B cell (primary cell): ENCODE measurements around the gene UBD. TPM values are rescaled to one million over a fixed set of nuclear protein-coding genes. Genes with fewer than 3 reads are reported as not detected.

ENCODE experiments used
- ATAC-seq: fragments of 200-7000 bp; cut with Tn5 transposase; one replicate; pipeline ENCODE4 v1.10.0; 2021; ENCODE audit warnings: low read depth, mild to moderate bottlenecking, moderate number of reproducible peaks, moderate library complexity
- CTCF ChIA-PET: fragments of 350-600 bp; sonication (Branson Sonifier 250); formaldehyde crosslinking; loops from one replicate; lab custom pipeline; 2021; ENCODE audit warnings: antibody characterized with exemption, inconsistent platforms; lab: Charles Lee
- POLR2A ChIA-PET: fragments of 350-600 bp; sonication (Branson Sonifier 250); formaldehyde crosslinking; loops from one replicate; lab custom pipeline; 2021; ENCODE audit warnings: antibody characterized with exemption; lab: Charles Lee
- DNase-seq: peaks from one replicate; pipeline ENCODE4 v3.0.0; 2013
- H2AFZ ChIP-seq: 2 replicates; pipeline ENCODE4 v1.6.1; 2012; ENCODE audit warnings: mild to moderate bottlenecking, low read depth, low read length; ENCODE audit not compliant: insufficient read depth, poor library complexity, severe bottlenecking
- H3K27ac ChIP-seq, 2 donors: 1 replicate in 1 of 2; 2 replicates in 1 of 2; pipeline ENCODE4 v1.5.1; 2012 to 2013; ENCODE audit warnings: low read length in 2 of 2, mild to moderate bottlenecking in 2 of 2, moderate library complexity in 1 of 2
- H3K27me3 ChIP-seq, 4 experiments: fragments of 200-600 bp in 1 of 4; sonication (generic) in 1 of 4; replicated peaks in 1 of 4; 1 replicate in 2 of 4; 2 replicates in 2 of 4; pipeline versions ENCODE4 v1.6.1 to v1.7.0; 2013 to 2016; ENCODE audit warnings: low read length in 3 of 4, mild to moderate bottlenecking in 2 of 4, mixed read lengths in 1 of 4, moderate library complexity in 1 of 4; ENCODE audit not compliant: insufficient read depth in 4 of 4, control insufficient read depth in 3 of 4; ENCODE audit errors: control extremely low read depth in 1 of 4
- H3K36me3 ChIP-seq, 2 experiments: replicated peaks in 1 of 2; 1 replicate in 1 of 2; 2 replicates in 1 of 2; pipeline versions ENCODE4 v1.6.1 to v1.7.1; 2013; ENCODE audit warnings: low read length in 1 of 2; ENCODE audit not compliant: insufficient read depth in 2 of 2, control insufficient read depth in 1 of 2; ENCODE audit errors: control extremely low read depth in 1 of 2, extremely low read depth in 1 of 2
- H3K4me1 ChIP-seq, 2 donors: fragments of 200-600 bp in 1 of 2; sonication (generic) in 1 of 2; 1 replicate in 1 of 2; 2 replicates in 1 of 2; pipeline versions ENCODE4 v1.5.1 to v1.6.1; 2013 to 2017; ENCODE audit warnings: low read length in 2 of 2; ENCODE audit not compliant: control insufficient read depth in 2 of 2, insufficient read depth in 2 of 2
- H3K4me2 ChIP-seq: replicated peaks from 2 replicates; pipeline ENCODE3; 2012; ENCODE audit warnings: mild to moderate bottlenecking, low read depth, low read length; ENCODE audit not compliant: poor library complexity, severe bottlenecking
- H3K4me3 ChIP-seq, 5 experiments: fragments of 200-600 bp in 1 of 5; sonication (generic) in 1 of 5; 1 replicate in 3 of 5; 2 replicates in 2 of 5; pipeline versions ENCODE4 v1.5.1 to v1.7.0; 2011 to 2016; ENCODE audit warnings: low read length in 4 of 5, mild to moderate bottlenecking in 4 of 5, low read depth in 2 of 5, control low read depth in 1 of 5, moderate library complexity in 1 of 5; ENCODE audit not compliant: insufficient read depth in 1 of 5; ENCODE audit errors: control extremely low read depth in 1 of 5, extremely low read depth in 1 of 5
- H3K79me2 ChIP-seq: fragments of 200-600 bp; sonication (generic); one replicate; pipeline ENCODE4 v1.6.0; 2016; ENCODE audit warnings: low read length; ENCODE audit not compliant: control insufficient read depth, insufficient read depth
- H3K9ac ChIP-seq: fragments of 200-600 bp; sonication (generic); 2 replicates; pipeline ENCODE4 v1.6.1; 2017; ENCODE audit warnings: mild to moderate bottlenecking, low read length, moderate library complexity
- H3K9me3 ChIP-seq, 3 donors: one replicate each; pipeline versions ENCODE4 v1.6.1 to v1.7.1; 2013; ENCODE audit warnings: low read length in 2 of 3; ENCODE audit not compliant: control insufficient read depth in 2 of 3, insufficient read depth in 1 of 3; ENCODE audit errors: control extremely low read depth in 1 of 3
- H4K20me1 ChIP-seq: 2 replicates; pipeline ENCODE4 v1.6.0; 2012; ENCODE audit warnings: mild to moderate bottlenecking, low read length; ENCODE audit not compliant: insufficient read depth, control insufficient read depth, poor library complexity, severe bottlenecking
- H3K27ac Mint-ChIP-seq: one replicate; pipeline ENCODE4 v1.8.0; 2021; ENCODE audit warnings: mixed read lengths
- H3K27me3 Mint-ChIP-seq: one replicate; pipeline ENCODE4 v1.8.0; 2021; ENCODE audit warnings: mixed read lengths
- H3K4me1 Mint-ChIP-seq: one replicate; pipeline ENCODE4 v1.8.0; 2021; ENCODE audit warnings: mixed read lengths
- H3K4me3 Mint-ChIP-seq: one replicate; pipeline ENCODE4 v1.8.0; 2021; ENCODE audit warnings: mixed read lengths
- H3K9me3 Mint-ChIP-seq: one replicate; pipeline ENCODE4 v1.8.0; 2022; ENCODE audit warnings: mixed read lengths; ENCODE audit not compliant: insufficient read depth
- CTCF ChIP-seq: fragments of 200-600 bp; IDR thresholded peaks from one replicate; pipeline ENCODE4 v1.8.0; 2022; ENCODE audit warnings: antibody characterized with exemption, mild to moderate bottlenecking
- EZH2 ChIP-seq: IDR thresholded peaks from 2 replicates; pipeline ENCODE4 v1.6.1; 2012; ENCODE audit warnings: borderline replicate concordance, low read depth, mild to moderate bottlenecking, moderate library complexity, low read length; ENCODE audit not compliant: insufficient read depth, poor library complexity, severe bottlenecking
- WGBS: methylation state at CpG from one replicate; pipeline ENCODE4 v1.1.5; 2013; ENCODE audit warnings: missing lambda C conversion rate; ENCODE audit not compliant: insufficient coverage; 5-methylcytosine and 5-hydroxymethylcytosine counted together
- intact Hi-C: fragments of 100-400 bp; cut with micrococcal nuclease; formaldehyde crosslinking; loops from one replicate; pipeline ENCODE4 v1.10.0; 2022
- polyA plus RNA-seq: library from polyadenylated mRNA; depleted of rRNA; stranded (reverse); fragments of >200 nt; gene quantifications from 2 replicates; pipeline ENCODE4 v1.2.3, GENCODE V29; 2012
- total RNA-seq, 2 donors: library from RNA; stranded (reverse); fragments of 120-200 nt in 1 of 2; gene quantifications; 1 replicate in 1 of 2; 2 replicates in 1 of 2; pipeline versions ENCODE4 v1.2.3 to v1.2.4, GENCODE V29; 2013 to 2022

Gene UBD
- total and polyA plus RNA-seq, 2 donors (not counting 1 experiment from before 2014, with no cell fraction given), result not detected

GRCh38 chr6:29567991-29568390 is 8.5 kb upstream of the UBD start:
- Mint-ChIP-seq H3K27ac (no peak overlapping the region), H3K4me1 (peaks cover 12% of the 10 kb centered on the region), H3K4me3 (no peak overlapping the region), H3K27me3 (peaks cover 20% of the 10 kb centered on the region), H3K9me3 (no peaks in the 10 kb centered on the region)
- no peaks in the 10 kb centered on the region for H3K36me3 ChIP-seq
- no peak overlapping the region for H3K9ac ChIP-seq
- no peak overlapping the region for H2AFZ ChIP-seq
- peaks cover 0 to 10% (median 2%) of the 10 kb centered on the region in 4 experiments for H3K27me3 ChIP-seq
- H3K9me3 ChIP-seq, result no peaks in the 10 kb centered on the region
- DNase-seq (no peak), ATAC-seq (no peak)
- intact Hi-C loops, result no loop called here
- H3K4me3 ChIP-seq, result no peak overlapping the region
- POLR2A ChIA-PET, result no interaction called here
- no peak overlapping the region for H3K4me2 ChIP-seq
- H3K4me1 ChIP-seq, result peaks cover 9 to 10% of the 10 kb centered on the region in 2 donors
- H4K20me1 ChIP-seq, result no peaks in the 10 kb centered on the region
- whole genome bisulfite sequencing, result 91% methylated on average over 1 of the region's 5 CpGs
- CTCF ChIA-PET, result no interaction called here
- no peak for TF ChIP-seq EZH2
- TF ChIP-seq CTCF, result no peak
- no peaks in the 10 kb centered on the region for H3K79me2 ChIP-seq
- H3K27ac ChIP-seq, result no peak overlapping the region

GRCh38 chr6:29567541-29567940 is 8.0 kb upstream of the UBD start:
- Histone ChIP-seq H3K27ac (no peak overlapping the region), H3K4me1 (peaks cover 9 to 10% of the 10 kb centered on the region in 2 donors), H3K27me3 (peaks cover 0 to 10% (median 2%) of the 10 kb centered on the region in 4 experiments), H4K20me1 (no peaks in the 10 kb centered on the region), H3K4me2 (no peak overlapping the region), H3K9ac (no peak overlapping the region), H3K9me3 (no peaks in the 10 kb centered on the region), H3K36me3 (no peaks in the 10 kb centered on the region), H3K4me3 (no peak overlapping the region), H3K79me2 (no peaks in the 10 kb centered on the region), H2AFZ (no peak overlapping the region)
- ATAC-seq, result no peak
- H3K4me1 Mint-ChIP-seq, result peaks cover 15% of the 10 kb centered on the region
- no peaks in the 10 kb centered on the region for H3K9me3 Mint-ChIP-seq
- no peak overlapping the region for H3K4me3 Mint-ChIP-seq
- TF ChIP-seq CTCF (no peak), EZH2 (no peak)
- WGBS, result no CpG with 5 or more reads among the region's 2 CpGs
- no peak overlapping the region for H3K27ac Mint-ChIP-seq
- ChIA-PET POLR2A (no interaction called here), CTCF (no interaction called here)
- no peak for DNase-seq
- intact Hi-C loops, result no loop called here
- H3K27me3 Mint-ChIP-seq, result peaks cover 20% of the 10 kb centered on the region
